Stimulated activated naive CD8-positive, alpha-beta T cell treated with anti-CD3 and anti-CD28 coated beads, Interleukin-15, amount 100 ng/mL, for 72 hours (primary cell): ENCODE data around the gene SLC6A18.

Experiments
- ATAC-seq: fragments of 150-1000 bp; cut with Tn5 transposase; 2 replicates; pipeline ENCODE4 v1.10.0; 2021; ENCODE audit warnings: mild to moderate bottlenecking, moderate library complexity
- DNase-seq, 2 donors: peaks; one replicate each; pipeline ENCODE4 v3.0.0; 2021 to 2022
- H3K27ac Mint-ChIP-seq, 2 donors: one replicate each; pipeline ENCODE4 v1.8.0; 2022; ENCODE audit warnings: mild to moderate bottlenecking in 2 of 2, mixed read lengths in 2 of 2, moderate library complexity in 2 of 2
- H3K27me3 Mint-ChIP-seq: one replicate; pipeline ENCODE4 v1.8.0; 2022; ENCODE audit warnings: mixed read lengths
- H3K4me1 Mint-ChIP-seq: one replicate; pipeline ENCODE4 v1.8.0; 2022; ENCODE audit warnings: mild to moderate bottlenecking, mixed read lengths
- H3K4me3 Mint-ChIP-seq, 2 donors: one replicate each; pipeline ENCODE4 v1.8.0; 2022; ENCODE audit warnings: mild to moderate bottlenecking in 2 of 2, mixed read lengths in 2 of 2, moderate library complexity in 1 of 2
- H3K9me3 Mint-ChIP-seq, 2 donors: one replicate each; pipeline ENCODE4 v1.8.0; 2022; ENCODE audit warnings: mixed read lengths in 2 of 2

SLC6A18 gene

GRCh38 chr5:1184481-1184880 lies 40.7 kb upstream of the SLC6A18 start:
- Mint-ChIP-seq H3K4me3 (no peak overlapping the region), H3K27me3 (peaks cover 13% of the 10 kb centered on the region), H3K27ac (no peak overlapping the region), H3K4me1 (no peaks in the 10 kb centered on the region), H3K9me3 (no peaks in the 10 kb centered on the region)
- no peak for DNase-seq
- ATAC-seq, result no peak

DNA sequence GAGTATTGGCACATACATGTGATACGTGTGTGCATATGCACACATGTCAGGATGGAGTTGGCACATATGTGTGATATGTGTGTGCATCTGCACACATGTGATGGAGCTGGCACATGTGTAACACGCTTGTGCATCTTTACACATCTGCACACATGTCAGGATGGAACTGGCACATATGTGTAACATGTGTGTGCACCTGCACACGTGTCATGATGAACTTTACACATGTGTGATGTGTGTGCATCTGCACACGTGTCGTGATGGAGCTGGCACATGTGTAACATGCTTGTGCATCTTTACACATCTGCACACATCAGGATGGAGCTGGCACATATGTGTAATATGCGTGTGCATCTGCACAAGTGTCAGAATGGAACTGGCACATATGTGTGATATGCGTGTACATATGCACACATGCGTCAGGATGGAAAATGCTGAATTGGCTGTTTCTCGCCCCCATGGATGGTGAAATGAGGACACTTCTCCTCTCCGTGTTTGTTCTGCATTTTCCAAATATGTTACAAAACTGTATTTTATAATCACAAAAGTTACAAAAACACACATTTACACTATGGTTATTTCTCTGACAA lies 40.0 kb upstream of the SLC6A18 start:
- Mint-ChIP-seq H3K9me3 (no peaks in the 10 kb centered on the region), H3K27ac (no peak overlapping the region), H3K4me1 (no peaks in the 10 kb centered on the region), H3K4me3 (no peak overlapping the region), H3K27me3 (peaks cover 19% of the 10 kb centered on the region)
- no peak for ATAC-seq
- DNase-seq, result no peak

DNA sequence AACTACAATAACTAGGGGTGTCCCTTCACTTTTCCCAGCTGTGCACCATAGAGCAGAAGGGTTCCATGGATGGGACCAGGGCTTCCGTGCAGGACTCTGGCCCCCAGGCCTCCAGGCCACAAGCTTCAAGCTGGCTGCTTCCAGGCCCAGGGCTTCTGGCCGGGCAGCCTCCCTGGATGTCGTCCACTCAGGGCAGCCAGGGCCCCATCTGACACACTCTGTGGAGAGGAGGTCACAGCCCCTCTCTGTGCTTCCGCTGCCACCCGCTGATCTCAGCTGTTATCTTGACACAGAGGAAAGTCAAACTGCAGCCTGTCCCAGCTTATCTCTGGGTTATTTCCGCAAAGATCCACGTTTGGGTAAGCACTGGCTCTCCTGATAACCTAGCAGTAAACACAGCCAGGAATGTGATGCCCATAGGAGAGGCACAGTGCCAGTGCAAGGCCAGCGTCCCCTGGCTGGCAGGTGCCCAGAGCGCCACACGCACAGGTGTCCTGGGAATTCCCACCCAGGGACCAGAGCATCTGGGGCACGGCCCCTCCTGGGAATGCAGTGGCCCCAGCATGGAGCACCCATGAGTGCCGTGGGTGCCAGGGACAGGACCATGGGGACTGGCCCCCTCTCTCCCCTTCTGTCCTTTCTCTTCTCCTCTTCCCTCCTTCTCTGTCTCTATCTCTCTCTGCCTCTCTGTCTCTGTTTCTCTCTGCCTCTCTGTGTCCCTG lies 39.4 kb upstream of the SLC6A18 start:
- ATAC-seq, result no peak
- Mint-ChIP-seq H3K9me3 (no peaks in the 10 kb centered on the region), H3K27me3 (peaks cover 26% of the 10 kb centered on the region), H3K4me1 (no peaks in the 10 kb centered on the region), H3K27ac (no peak overlapping the region), H3K4me3 (no peak overlapping the region)
- no peak for DNase-seq

DNA sequence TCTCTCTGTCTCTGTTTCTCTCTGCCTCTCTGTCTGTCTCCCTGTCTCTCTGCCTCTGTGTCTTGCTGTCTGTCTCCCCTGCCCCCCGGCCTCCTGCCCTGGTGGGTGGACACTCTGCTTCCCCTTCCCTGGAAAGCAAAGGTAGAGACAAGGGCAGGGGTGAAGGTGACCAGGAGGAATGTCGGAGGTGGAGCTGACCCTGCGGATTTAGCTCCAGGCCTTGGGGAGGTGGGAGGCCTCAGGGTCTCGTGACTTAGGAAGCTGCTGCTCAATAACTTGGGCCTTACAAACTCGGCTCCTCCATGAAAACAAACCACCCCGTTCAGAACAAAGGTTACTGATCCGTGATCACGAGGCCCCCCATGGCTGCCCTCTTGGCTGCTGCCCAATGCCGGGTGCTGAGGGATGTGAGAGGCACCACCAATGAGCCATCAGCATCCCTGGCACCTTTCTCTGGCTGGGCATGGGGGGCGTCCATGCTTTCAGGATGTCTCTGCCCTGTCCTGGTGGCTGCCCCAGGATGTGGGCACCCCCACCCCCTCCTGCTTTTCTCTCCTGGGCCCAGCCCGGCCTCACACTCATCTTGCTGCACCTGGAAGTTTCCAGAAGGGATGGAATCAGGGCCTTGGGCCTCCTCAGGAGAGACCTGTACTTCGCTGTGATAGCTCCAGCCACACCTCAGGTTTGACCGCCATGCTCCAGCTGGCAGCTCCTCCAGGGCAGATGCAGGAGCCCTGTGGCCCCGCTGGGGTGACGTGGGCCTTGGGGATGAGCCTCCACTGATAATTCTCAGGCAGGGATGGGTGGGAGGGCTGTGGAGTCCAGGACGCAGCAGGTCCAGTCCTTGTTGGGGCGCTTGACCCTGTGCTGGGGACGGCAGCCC lies 38.6 kb upstream of the SLC6A18 start:
- Mint-ChIP-seq H3K4me1 (no peaks in the 10 kb centered on the region), H3K9me3 (no peaks in the 10 kb centered on the region), H3K27ac (no peak overlapping the region), H3K4me3 (no peak overlapping the region), H3K27me3 (peaks cover 31% of the 10 kb centered on the region)
- ATAC-seq (no peak), DNase-seq (no peak)

- Mint-ChIP-seq H3K4me3 (no peak overlapping the region), H3K27ac (no peak overlapping the region), H3K9me3 (no peaks in the 10 kb centered on the region), H3K27me3 (peaks cover 31% of the 10 kb centered on the region), H3K4me1 (no peaks in the 10 kb centered on the region)
- DNase-seq, result no peak
- ATAC-seq, result no peak
Observed at GRCh38 chr5:1187234-1187949, 37.8 kb upstream of the SLC6A18 start.

DNA sequence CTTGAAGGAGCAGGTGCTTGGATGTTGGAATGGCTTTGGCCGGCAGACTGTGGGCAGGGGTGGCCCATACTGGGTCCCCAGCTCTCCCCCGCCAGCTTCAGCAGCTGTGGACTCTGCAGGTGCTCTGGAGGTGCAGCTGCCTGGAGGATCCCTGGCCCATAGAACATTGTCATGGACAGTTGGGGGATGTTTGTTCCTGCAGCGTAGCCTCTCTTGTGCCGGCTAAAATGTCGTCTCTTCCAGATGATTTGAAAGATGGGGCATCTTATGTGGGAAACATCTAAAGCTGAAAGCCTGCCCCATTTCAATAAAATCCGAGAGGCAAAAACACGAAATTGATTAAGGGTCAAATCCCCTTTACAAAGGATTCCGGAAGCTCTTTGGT lies 37.2 kb upstream of the SLC6A18 start:
- ATAC-seq (no peak), DNase-seq (no peak)
- Mint-ChIP-seq H3K27ac (no peak overlapping the region), H3K4me1 (no peaks in the 10 kb centered on the region), H3K4me3 (no peak overlapping the region), H3K27me3 (peaks cover 31% of the 10 kb centered on the region), H3K9me3 (no peaks in the 10 kb centered on the region)

DNA sequence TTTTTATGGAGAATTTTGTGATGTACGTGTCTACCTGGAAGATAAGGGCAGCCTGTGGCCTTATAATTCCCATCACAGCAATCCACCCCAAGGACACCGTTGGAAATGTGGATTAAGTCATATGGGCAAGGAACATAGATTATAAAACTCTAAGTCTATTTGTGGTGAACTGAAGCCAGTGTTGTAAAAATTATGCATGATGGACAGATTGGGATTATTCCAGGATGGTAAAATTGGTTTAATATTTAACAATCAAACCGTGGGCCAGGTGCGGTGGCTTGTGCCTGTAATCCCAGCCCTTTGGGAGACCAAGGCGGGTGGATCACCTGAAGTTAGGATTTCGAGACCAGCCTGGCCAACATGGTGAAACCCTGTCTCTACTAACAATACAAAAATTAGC lies 36.7 kb upstream of the SLC6A18 start:
- ATAC-seq (no peak), DNase-seq (no peak)
- Mint-ChIP-seq H3K27me3 (peaks cover 31% of the 10 kb centered on the region), H3K4me3 (no peak overlapping the region), H3K4me1 (no peaks in the 10 kb centered on the region), H3K9me3 (no peaks in the 10 kb centered on the region), H3K27ac (no peak overlapping the region)

DNA sequence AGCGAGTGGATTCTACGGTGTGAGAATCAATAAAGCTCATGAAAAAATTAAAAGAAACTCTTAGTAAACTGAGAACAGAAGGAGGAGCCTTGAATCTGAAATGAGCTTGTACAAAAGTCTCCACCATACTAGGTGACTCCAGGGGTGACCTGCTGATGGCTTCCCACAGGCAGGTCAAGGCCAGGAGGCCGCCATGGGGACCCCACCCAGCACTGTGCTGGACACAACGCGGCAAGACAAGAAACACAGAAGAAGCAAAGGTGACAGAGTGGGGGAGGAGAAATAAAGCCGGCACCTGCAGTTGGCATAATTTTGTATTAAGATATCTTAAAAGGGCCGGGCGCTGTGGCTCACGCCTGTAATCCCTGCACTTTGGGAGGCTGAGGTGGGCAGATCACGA lies 35.9 kb upstream of the SLC6A18 start:
- Mint-ChIP-seq H3K4me3 (no peak overlapping the region), H3K9me3 (no peaks in the 10 kb centered on the region), H3K27ac (no peak overlapping the region), H3K4me1 (no peaks in the 10 kb centered on the region), H3K27me3 (peaks cover 31% of the 10 kb centered on the region)
- ATAC-seq (no peak), DNase-seq (no peak)

DNA sequence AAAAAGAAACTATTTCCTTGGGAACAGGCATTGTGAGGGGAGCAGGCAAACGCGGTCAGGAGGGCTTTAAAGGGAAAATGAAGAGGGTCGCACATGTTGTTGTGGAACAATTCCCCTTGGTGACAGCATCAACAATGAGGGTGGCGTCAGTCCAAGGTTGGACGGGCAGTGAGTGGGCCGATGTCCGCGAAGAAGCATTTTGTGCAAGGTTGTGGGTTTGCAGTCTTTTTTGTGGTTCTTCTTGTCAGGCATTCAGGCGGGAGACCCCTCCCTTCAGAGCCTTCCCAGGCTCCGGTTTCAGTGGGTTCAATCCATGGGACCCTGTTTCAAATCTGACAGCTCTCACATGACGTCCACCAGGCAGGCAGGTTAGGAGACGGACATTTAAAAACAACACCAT lies 34.9 kb upstream of the SLC6A18 start:
- H3K27ac Mint-ChIP-seq, result peak overlapping the region in 1 of 2 donors; percentile 61
- no peaks in the 10 kb centered on the region for H3K9me3 Mint-ChIP-seq
- no peak for DNase-seq
- no peak for ATAC-seq
- peaks cover 31% of the 10 kb centered on the region for H3K27me3 Mint-ChIP-seq
- no peak overlapping the region for H3K4me3 Mint-ChIP-seq
- no peaks in the 10 kb centered on the region for H3K4me1 Mint-ChIP-seq

DNA sequence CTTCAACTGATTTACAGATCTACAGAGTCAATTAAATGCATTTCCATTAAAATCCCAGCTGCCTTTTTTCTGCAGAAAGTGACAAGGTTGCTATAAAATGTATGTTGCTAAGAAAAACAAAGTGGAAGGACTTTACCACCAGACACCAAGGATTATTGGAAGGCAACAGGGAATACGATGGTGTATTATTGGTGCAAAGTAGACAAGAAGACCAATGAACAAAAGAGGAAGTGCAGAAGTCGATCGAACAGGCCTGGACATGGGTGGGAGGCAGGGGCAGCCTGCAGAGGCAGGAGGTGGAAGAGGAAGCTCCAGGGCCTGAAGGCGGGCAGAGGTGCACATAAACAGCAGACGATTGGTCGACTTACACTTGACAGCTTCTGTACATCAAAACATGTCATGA lies 34.3 kb upstream of the SLC6A18 start:
- H3K4me1 Mint-ChIP-seq, result no peaks in the 10 kb centered on the region
- peaks cover 31% of the 10 kb centered on the region for H3K27me3 Mint-ChIP-seq
- H3K4me3 Mint-ChIP-seq, result no peak overlapping the region
- ATAC-seq (no peak), DNase-seq (no peak)
- no peaks in the 10 kb centered on the region for H3K9me3 Mint-ChIP-seq
- peak overlapping the region in 1 of 2 donors; percentile 10 for H3K27ac Mint-ChIP-seq

- H3K27me3 Mint-ChIP-seq, result peaks cover 31% of the 10 kb centered on the region
- H3K27ac Mint-ChIP-seq, result no peak overlapping the region
- ATAC-seq, result no peak
Observed at GRCh38 chr5:1192971-1193590, 32.1 kb upstream of the SLC6A18 start.

GRCh38 chr5:1193591-1193985 lies 31.6 kb upstream of the SLC6A18 start:
- H3K27me3 Mint-ChIP-seq, result peaks cover 27% of the 10 kb centered on the region
- H3K9me3 Mint-ChIP-seq, result no peaks in the 10 kb centered on the region

More at GRCh38 chr5:1192971-1193590, 32.1 kb upstream of the SLC6A18 start:
- Mint-ChIP-seq H3K4me1 (no peaks in the 10 kb centered on the region), H3K9me3 (no peaks in the 10 kb centered on the region), H3K4me3 (no peak overlapping the region)
- no peak for DNase-seq

DNA sequence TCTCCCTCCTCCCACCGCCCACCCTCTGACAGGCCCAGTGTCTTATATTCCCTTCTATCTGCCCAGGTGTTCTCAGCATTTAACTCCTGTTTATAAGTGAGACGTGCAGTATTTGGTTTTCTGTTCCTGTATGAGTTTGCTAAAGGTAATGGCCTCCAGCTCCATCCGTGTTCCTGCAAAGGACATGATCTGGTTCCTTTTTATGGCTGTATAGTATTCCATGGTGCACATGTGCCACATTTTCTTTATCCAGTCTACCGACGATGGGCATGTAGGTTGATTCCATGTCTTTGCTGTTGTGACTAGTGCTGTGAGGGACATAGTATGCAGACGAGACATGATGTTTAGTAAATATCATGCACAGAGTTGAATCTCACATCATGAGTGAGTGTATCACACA lies 30.8 kb upstream of the SLC6A18 start:
- DNase-seq, result no peak
- no peak for ATAC-seq
- no peak overlapping the region for H3K27ac Mint-ChIP-seq
- no peaks in the 10 kb centered on the region for H3K9me3 Mint-ChIP-seq
- H3K4me1 Mint-ChIP-seq, result no peaks in the 10 kb centered on the region
- H3K27me3 Mint-ChIP-seq, result peaks cover 19% of the 10 kb centered on the region
- H3K4me3 Mint-ChIP-seq, result no peak overlapping the region

More at GRCh38 chr5:1193591-1193985, 31.6 kb upstream of the SLC6A18 start:
- Mint-ChIP-seq H3K4me1 (no peaks in the 10 kb centered on the region), H3K4me3 (no peak overlapping the region), H3K27ac (no peak overlapping the region)
- no peak for ATAC-seq
- no peak for DNase-seq

DNA sequence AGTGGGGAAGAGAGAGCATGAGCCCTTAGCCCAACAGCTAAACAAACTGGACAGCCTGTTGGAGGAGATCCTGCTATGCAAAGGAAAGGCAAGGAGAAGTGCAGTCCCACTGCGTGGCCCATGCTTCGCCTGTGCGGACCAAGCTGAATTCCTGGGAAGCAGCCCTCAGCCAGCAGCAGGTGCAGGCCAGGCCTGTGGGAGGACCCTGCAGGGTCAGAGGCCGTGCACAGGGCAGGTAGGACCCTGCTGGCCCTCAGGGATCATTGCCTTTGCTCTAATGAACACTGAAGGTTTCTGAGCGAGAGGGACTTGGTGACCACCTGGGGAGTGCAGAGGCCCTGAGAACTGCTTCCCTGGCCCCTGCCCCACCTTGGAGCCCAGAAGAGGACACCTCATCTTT lies 29.7 kb upstream of the SLC6A18 start:
- DNase-seq, result no peak
- Mint-ChIP-seq H3K4me1 (no peaks in the 10 kb centered on the region), H3K27me3 (peaks cover 8% of the 10 kb centered on the region), H3K4me3 (no peak overlapping the region), H3K27ac (no peak overlapping the region), H3K9me3 (no peaks in the 10 kb centered on the region)
- ATAC-seq, result peak; percentile 37

DNA sequence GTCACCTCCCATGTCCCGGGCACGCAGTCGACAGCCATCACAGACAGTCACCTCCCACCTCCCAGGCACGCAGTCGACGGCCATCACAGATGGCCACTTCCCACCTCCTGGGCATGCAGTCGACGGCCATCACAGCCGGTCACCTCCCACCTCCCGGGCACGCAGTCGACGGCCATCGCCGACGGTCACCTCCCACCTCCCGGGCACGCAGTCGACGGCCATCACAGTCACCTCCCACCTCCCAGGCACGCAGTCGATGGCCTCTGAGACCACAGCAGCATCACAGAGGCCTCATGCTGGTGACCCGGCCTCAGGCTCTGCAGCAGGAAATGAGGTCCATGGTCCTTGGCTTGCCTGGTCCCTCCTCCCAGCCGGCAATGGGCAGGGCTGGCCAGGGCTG lies 29.3 kb upstream of the SLC6A18 start:
- Mint-ChIP-seq H3K27me3 (peaks cover 4% of the 10 kb centered on the region), H3K9me3 (no peaks in the 10 kb centered on the region), H3K4me1 (no peaks in the 10 kb centered on the region), H3K4me3 (no peak overlapping the region), H3K27ac (no peak overlapping the region)
- DNase-seq, result no peak
- ATAC-seq, result no peak
